UCSD-AML1 (cell line): ENCODE measurements around the gene USP25.

ENCODE experiments used
- DNase-seq: peaks from one replicate; lab custom pipeline; 2025; ENCODE audit not compliant: unreplicated experiment; lab: John Stamatoyannopoulos, UW

USP25 gene

DNA sequence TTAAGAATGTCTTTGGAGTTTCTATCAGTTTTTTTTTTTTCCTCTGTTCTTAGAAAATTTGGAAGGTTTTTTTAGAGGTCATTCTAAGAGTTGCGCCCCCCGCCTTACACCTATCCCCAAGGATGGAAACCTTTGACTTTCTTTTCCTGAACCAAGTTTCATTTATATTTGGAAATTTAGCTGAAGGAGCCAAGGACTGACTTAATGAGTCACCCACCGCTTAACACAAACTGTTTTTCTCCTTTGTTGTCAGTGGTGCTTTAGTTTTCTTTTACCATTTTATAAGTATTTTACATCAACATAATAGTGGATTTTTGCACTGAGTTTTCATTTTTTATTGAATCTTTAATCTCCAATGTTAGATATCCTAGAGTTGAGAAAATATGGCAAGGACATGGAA lies 25.3 kb downstream of the USP25 start:
- DNase-seq, result no peak

DNA sequence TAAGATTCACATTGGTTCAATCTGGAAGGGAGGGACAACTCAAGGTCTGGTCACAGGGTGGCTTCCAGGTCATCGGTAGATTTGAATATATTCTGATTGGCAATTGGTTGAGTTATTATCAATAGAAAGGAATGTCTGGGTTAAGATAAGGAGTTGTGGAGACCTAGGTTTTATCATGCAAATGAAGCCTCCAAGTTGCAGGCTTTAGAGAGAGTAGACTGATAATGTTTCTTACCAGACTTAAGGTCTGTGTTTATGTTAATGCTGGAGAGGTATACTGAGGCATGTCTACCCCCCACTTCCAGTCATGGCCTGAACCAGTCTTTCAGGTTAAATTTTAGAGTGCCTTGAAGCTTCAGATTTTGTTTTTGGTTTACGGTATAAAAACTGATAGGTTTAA lies 29.7 kb downstream of the USP25 start:
- DNase-seq, result no peak

DNA sequence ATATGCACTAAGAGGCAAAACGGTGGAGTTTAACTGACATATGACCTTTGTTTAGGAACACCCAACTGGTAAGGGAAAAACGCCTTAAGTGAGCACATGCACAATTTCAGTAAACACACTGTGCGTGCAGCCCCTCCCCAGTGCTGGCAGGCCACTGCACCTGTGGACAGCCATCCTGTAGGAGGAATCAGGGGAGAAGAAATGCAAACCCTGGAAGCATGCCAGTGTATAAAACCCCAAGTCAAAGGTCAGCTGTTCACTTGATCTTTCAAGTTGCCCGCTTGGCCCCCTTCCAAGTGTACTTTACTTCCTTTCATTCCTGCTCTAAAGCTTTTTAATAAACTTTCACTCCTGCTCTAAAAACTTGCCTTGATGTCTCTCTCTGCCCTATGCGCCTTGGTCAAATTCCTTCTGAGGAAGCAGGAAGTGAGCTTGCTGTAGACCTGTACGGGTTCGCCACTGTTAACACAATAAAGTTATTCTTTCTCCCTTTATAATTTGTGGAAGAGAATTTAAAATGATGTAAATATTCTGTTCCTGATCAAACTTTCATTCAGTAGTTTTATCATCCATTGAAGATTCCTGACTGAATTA lies 31.8 kb downstream of the USP25 start:
- DNase-seq, result no peak

DNA sequence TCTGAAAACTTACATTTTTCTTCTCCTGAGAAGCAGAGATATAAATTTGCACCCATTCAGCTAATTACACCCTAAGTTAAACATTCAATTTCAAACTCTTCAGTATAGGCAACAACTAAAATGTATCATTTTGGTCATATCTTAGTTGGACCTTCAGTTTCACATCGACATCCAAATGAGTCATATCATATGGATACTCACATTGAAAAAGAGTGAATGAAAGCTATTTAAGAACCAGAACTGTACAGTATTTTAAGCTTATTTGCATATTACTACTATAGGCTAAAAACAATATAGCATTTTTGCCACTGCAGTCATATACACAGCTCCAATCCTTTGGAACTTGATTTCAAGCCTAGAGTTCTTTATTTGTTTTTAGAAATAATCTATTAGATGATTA lies 33.6 kb downstream of the USP25 start:
- no peak for DNase-seq

DNA sequence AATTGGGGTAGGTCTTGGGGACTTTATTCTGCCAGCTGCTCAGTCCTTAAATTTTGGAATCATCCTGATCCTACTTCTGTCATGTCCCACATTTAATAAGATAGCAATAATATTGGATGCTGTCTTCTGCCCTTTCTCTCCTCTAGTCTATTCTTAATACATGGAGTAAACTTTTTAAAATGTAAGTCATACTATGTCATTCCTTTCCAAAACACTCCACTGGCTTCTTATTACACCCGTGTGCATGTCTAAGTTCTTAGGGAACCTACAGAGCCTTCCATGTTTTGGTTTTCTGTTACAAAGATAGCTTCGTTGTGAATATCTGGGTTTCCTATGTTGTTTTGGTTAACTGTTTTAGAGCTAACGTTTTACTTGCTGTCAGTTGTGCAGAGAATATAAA lies 35.1 kb downstream of the USP25 start:
- no peak for DNase-seq

DNA sequence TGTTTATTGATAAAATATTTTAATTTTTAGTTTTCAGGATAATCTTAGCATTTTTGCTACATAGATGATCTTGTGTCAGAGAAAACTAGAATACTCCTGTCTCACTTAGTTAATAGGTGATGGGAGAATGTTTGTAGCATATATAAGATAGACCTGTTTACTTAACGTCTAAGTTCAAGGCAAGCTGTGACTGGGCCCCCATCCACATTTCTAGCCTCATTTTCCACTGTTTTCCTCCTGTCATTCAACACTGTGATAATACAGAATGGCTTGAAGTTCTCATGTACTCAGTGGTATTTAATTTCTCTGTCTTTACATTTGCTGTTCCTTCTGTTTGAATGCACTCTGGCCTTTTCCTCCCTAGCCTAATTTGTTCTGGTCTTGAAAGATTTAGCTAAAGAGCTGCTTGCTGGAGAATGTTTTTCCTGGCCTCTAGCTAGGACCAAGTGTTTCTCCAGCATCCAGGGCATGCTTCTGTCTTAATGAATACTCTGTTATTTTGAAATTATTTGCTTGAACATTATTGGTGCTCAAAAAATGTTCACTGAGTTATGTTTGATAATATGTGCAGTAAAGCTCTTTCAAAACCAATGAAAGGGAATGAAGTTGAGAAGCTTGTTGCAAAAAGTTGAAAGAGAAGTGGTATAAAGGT lies 37.3 kb downstream of the USP25 start:
- no peak for DNase-seq

DNA sequence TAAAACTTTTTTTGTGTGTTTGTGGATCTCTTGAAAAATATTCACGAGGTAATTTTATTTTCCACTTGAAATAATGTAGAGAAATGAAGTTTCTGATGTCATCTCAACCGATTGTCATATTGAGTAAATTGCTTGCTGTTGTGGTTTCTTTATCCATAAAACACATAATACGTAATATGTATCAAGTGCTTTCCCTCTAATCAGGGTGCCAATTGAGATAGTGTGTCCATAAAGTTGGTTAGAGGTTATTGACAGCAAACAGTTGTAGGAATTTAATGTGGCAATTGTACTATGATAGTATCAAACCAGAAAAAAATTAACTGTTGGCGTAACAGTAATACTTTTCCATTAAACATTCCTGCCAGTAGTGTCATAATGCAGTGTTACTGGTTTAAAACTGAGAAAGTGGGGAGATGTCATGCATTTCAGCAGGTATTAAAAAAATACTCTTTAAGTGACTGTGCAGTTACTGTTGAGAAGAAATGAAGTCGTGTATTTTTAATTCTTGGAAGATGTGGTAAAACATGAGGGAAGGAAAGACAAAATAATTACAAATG lies 38.3 kb downstream of the USP25 start:
- DNase-seq, result no peak

DNA sequence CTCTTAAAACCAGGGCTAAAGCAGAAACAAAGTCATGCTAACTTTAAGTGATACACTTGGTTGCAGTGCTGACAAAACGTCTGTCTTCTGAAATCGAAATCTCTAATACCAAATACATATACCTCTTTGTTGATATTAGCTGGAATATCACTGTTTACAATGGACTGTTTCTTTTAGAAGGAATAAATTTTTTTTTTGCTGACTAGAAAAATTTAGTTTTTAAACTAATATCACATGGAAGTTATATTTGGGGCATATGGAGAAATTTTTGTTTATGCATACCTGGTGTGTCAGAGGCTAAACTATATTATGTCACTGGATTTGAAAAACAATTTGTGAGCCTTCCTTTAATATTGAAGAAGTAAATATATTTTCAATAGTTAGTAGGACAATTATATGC lies 39.1 kb downstream of the USP25 start:
- DNase-seq, result no peak

DNA sequence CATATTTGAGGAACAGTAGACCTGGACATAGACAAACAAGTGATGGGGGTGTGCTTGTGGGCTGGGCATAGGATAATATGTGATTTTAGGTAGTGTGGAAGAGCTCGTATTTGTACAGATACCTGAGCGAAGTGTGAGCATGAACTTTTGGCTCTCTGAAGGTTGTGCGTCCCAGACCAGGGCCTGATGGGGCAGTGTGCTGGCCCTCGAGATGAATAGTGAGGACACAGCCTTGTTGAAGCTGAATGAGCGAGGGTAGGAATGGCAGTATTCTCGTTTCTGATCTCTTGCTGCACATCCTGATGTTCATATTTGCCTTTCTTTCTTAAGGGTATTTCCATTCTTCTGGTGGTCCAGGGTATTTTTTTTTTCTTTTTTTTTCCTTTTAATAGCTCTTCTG lies 41.5 kb downstream of the USP25 start:
- no peak for DNase-seq

DNA sequence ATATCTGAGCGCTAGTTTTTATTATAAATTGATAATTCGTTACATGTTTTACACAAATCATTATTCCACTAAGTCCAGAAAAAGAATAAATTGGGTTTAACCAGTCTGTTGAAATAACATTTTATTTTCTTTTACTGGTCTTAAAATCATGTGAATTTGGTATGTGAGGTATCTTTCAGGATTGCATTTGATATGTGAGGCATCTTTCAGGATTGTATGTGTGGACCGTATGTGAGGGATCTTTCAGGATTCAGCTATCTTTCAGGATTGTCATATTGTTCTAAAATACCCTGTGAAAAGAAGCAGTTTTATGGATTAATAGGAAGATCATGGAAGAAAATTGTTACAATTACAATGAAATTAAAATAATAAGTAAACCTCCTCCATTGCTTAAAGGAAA lies 42.9 kb downstream of the USP25 start:
- DNase-seq, result no peak

DNA sequence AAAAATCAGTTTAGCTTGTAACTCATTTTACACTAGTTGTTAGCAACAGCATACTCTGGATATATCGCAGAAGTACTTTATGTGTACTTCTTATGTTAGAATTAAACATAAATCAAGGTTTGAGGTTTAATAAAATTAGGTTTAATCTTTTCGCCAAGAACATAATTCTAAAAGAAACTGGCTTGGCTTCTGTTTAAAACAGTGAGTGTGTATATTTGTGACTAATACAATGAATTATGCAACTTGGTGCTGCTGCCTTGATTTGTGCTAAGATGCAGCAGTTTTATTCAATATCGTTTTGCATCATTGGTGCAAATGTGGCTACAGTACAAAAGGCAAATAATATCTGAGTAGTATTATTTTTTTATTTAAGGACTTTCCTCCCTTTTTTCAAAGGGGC lies 44.8 kb downstream of the USP25 start:
- no peak for DNase-seq

DNA sequence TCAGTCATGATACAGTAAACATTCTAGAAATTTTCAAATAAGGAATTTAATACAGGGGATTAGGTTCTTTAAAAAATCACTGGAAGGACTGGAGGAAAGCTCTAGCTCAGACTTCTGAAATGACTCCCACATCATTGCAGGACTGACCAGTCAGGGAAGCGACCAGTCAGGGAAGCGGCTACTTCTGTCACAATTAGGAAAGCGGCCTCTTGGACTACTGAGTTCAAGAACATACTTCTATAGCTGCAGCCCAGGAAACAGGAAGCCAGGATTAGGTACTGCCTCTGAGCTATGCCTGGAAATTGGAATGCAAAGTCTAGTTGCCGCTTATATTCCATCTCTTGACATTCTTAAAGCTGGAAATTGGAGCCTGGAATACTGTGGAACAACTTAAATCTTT lies 45.5 kb downstream of the USP25 start:
- no peak for DNase-seq

DNA sequence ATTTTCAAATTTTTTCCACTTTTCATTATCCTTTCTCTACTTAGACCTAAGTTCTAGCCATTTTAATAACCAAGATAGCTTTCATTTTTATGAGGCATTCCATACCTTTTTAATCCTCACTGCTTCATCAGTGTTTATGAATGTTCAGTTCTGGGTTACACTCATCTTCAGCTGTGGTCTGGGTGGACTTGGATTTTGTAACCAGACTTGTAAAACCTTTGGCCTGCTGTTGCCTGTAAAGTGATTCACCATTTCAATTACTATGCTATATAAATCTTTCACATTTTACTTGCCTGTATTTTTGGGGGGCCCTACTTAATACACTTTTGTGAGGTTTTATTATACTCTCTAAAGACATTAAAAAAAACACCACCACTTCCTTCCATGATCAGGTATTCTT lies 46.2 kb downstream of the USP25 start:
- no peak for DNase-seq

DNA sequence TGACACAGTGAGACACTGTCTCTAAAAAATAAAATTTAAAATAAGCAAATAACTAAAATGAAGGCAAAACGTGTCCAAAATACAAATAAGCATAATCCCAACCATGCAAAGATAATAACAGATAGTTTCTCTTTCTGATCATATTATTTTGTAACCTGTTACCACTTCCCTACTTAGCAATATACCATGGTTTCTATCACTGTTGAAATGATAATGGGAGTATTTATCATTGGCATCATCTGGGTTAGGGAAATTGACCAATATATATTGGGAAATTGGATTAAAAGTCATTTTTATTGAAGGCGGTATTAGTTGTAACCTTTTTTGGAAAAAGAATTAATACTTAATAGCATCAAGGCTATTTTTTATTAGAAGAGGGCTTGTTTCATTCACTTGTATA lies 47.0 kb downstream of the USP25 start:
- no peak for DNase-seq

DNA sequence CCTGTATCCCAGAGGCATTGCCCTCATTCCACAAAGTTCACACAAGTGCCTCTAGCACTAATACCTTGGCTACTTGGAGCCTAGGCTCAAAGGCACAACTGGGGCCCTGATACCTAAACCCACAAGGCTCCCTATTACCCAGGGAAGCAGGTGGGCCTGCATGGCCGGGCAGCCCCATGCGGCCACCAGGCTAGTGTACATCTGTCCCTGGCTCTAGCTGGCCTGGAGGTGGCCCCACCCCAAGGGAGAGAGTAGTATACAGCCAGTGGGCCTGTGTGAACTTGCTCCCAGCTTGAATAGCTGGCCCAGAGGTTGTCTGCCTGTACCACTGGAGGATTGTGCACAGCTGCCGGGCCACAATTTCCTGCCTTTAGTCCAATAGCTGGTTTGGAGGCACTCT lies 52.2 kb downstream of the USP25 start:
- DNase-seq, result no peak

DNA sequence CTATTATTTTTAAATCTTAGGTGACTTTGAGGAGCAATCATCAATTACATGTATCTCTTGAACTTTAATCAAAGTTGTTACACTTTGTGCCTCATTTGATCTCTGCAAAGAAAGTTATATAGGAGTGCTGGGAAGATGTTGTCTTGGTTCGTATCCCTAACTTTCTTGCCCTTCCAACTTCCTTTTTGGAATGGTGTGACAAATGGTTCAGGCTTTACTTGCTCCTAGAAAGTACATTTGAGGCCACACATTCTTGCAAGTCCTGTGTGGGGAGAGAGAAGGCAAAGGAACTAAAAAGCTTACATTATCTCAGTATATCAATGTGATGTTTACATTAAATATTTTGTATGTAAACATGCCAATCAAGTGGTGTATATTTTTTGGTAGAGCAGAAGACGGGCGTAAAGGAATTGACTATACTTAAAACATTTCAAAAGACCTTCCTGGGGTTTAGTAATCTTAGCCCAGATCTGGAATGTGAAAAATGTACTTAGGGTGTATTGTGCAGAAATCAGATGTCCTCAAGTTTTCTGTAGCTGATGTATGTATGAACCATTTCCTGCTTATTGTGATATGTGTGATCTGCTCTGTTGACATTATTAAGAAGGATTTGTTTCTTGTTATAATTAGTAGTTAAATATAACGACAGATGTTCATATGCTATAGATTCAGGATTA lies 59.2 kb downstream of the USP25 start:
- no peak for DNase-seq

DNA sequence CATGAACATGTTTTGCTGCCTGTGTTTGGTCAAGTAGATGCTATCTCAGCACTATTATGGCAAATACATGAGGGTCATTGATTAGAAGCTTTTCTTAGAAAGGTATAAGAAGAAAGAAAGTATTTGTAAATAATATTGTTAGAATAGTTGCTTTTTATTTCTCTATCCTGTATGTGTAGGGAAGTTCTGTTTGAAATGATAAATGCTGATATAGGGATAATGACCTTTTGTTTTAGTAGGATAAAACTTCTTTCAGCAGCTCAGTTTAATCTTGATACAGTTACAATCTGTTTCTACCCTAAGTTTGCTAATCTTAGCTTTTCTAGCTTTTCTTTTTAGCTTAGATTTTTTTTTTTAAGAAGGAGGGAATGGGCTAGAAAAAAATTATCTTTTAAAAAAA lies 63.3 kb downstream of the USP25 start:
- no peak for DNase-seq

DNA sequence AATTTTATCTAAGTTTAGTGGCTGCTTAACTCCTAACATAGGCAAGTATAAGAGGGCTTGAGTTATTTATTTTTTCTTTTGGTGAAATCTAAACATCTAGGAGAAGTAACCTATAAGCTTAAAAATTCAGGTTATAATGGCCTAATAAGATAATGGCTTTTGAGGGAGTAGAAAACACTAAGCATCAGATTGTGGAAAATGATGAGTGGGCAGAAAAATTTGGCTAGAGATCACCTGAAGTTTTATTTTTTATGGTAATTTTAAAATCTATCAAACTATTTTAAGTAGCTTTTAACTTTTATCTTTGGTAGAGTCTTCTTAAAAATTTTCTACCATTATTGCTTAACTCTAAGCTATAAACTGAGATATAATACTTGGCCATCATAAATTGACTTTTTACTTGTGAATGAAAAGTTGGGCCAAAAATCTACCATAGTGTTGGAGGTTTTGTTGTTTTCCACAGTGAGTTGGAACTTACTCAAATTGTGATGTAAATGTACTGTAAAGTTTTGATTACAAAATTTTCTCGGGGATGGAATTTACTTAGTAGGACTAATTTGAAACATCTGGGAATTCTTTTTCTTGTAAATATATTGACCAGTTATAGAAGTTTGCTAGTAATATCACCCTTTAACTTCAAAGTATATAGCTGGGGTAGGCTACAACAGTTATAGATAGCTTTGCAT lies 63.9 kb downstream of the USP25 start:
- no peak for DNase-seq

DNA sequence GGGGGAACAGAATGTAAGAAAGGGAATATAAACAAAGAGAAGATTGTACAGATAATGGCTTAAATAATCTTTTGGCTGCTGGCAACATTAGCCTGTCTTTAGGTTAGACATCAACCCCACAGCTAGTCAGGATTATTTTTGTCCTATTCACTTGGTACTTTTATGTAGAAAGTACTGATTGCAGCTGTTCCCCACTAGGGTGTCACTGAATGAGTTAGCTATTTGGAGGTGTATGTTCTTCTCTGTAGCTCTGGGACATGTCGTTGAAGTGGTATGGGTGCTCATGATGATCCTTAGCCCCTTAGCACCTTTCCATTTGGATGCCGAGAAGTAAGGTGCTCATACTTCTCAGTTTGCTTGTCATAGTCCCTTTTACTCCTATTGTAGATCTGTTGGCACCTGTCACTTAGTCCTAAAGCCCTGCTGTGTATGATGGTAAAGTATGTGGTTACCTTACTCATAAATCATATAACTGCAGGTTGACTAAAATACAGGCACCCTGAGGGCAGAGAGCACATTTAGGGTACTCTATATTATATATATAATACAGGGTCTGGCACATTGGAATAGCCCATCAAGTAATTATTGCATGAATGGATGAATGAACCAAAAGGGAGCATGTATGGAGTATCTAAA lies 64.6 kb downstream of the USP25 start:
- no peak for DNase-seq

DNA sequence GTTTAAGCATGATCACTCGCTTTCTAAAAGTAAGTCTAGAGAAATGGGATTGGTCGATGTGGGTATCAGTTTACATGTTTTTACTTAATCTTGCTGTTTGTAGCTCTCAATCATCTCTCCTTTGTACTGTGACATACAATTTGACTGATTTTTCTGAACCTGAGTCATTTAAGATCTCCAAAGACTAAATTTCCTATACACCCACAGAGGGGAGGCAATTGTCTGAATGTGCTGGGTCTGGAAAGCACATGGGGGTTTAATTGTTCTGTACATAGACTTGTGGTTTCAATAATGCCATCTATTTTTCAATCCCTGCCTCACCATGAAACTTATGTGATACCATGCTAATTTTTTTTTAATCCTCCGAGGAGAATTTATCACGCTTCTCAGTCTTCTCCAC lies 65.8 kb downstream of the USP25 start:
- DNase-seq, result no peak

DNA sequence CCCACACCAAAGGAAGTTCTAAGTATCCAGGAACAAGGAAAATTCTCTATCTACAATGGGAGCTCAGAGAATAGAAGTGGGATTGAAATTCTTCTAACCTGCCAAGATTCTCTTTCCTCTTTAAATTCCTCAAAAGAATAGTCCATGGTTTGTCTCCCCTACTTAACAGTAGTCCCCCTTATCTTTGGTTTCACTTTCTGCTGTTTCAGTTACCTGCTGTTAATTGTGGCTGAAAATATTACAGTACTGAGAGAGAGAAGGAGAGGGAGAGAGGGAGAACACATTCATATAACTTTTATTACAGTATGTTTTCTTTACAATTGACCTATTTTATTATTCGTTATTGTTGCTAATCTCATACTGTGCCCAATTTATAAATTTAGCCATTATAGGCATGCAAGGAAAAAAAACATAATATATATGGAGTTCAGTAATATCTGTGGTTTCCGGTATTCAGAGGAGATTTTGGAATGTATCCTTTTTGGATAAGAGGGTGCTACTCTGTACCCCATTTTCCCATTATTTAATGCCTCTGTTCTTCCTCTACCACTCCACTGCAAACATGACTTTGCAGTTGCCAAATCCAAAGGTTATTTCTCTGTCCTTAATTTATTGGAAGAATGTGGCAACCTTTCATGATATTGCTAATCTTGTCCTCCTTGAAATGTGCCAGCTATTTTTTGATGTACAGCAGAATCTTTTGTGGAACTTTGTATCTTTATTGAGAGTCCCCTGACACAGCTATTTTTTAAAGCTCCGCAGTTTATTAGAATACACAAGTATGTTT lies 68.0 kb downstream of the USP25 start:
- no peak for DNase-seq
